Left lung (tissue), 10 donors: ENCODE data around the gene CLRN2. TPM values are rescaled to one million over a fixed set of nuclear protein-coding genes. Genes with fewer than 3 reads are reported as not detected.
A peak's percentile ranks its signal among the peaks of the same experiment; 100 is the strongest.

Source experiments
- ATAC-seq: fragments of 200-7000 bp; cut with Tn5 transposase; one replicate; pipeline ENCODE4 v1.9.1; 2020; ENCODE audit warnings: moderate library complexity
- DNase-seq, 4 donors: peaks; one replicate each; pipeline ENCODE4 v3.0.0-alpha.2; 2013 to 2020
- H3K27ac ChIP-seq, 2 donors: fragments of 200-600 bp; sonication (generic) in 1 of 2; one replicate each; pipeline versions ENCODE4 v1.5.0 to v1.8.0; 2020 to 2021
- H3K27me3 ChIP-seq, 2 donors: fragments of 200-600 bp; sonication (generic) in 1 of 2; one replicate each; pipeline versions ENCODE4 v1.5.0 to v1.8.0; 2020 to 2021
- H3K36me3 ChIP-seq, 2 donors: fragments of 200-600 bp; sonication (generic) in 1 of 2; one replicate each; pipeline versions ENCODE4 v1.5.0 to v1.8.0; 2020 to 2021
- H3K4me1 ChIP-seq, 2 donors: fragments of 200-600 bp; one replicate each; pipeline ENCODE4 v1.8.0; 2021
- H3K4me3 ChIP-seq, 2 donors: fragments of 200-600 bp; sonication (generic) in 1 of 2; one replicate each; pipeline versions ENCODE4 v1.5.0 to v1.8.0; 2020 to 2021; ENCODE audit warnings: mild to moderate bottlenecking in 1 of 2
- H3K9me3 ChIP-seq, 2 donors: fragments of 200-600 bp; sonication (generic) in 1 of 2; one replicate each; pipeline versions ENCODE4 v1.5.0 to v1.8.0; 2020 to 2021
- CTCF ChIP-seq, 2 donors: fragments of 200-600 bp; sonication (generic) in 1 of 2; IDR thresholded peaks; one replicate each; pipeline versions ENCODE4 v1.5.0 to v1.8.0; 2021; ENCODE audit warnings: antibody characterized with exemption in 2 of 2
- intact Hi-C, 2 donors: fragments of 100-400 bp; cut with DNase I; formaldehyde crosslinking; loops; one replicate each; pipeline versions ENCODE4 v1.11.2 to v1.14.2; 2022
- polyA plus RNA-seq, 6 donors: library from polyadenylated mRNA; unstranded; fragments of 120-200 nt; gene quantifications; one replicate each; pipeline ENCODE4 v1.2.1, GENCODE V29; 2013; ENCODE audit not compliant: insufficient read length in 6 of 6
- total RNA-seq, 2 donors: library from RNA; stranded (reverse); fragmentation: NEBNext Ultra II Directional; extraction: Animal tissue kit (Norgen Biotek cat#: 25700); gene quantifications; one replicate each; pipeline ENCODE4 v1.2.1, GENCODE V29; 2021
- donor health status: DM: no; HTN: yes; CAD: no.
- donor health status: DM: no; HTN: no; CAD: no.

The CLRN2 gene
- total and polyA plus RNA-seq, 8 donors: 0.20 TPM; not detected in 7

- intact Hi-C loops: no loop called here
- Histone ChIP-seq H3K9me3 (no peaks in the 10 kb centered on the region), H3K27me3 (no peaks in the 10 kb centered on the region), H3K36me3 (peaks cover 0 to 22% of the 10 kb centered on the region in 2 donors), H3K4me1 (peaks cover 6 to 27% of the 10 kb centered on the region in 2 donors), H3K4me3 (peak within 1 kb of the TSS; percentile 64 to 77), H3K27ac (peak within 1 kb of the TSS; percentile 51 to 76)
- ATAC-seq: peak; percentile 94
- DNase-seq: peak; percentile 64 to 97 (median 82)
- peak in 1 of 2 donors; percentile 33 for TF ChIP-seq CTCF (IDR thresholded peaks at IDR 0.05)
Observed at GRCh38 chr4:17511950-17512795, 2.8 kb upstream of the CLRN2 start, which contains the start of gene QDPR. Gene QDPR, minus strand, starts transcription at chr4:17512090. Its CDS starts 36 bp downstream, at chr4:17512054.

GRCh38 chr4:17512973-17513665 lies 1.8 kb upstream of the CLRN2 start:
- no peak for ATAC-seq

GRCh38 chr4:17515445-17516407 lies 761 bp downstream of the CLRN2 start:
- H3K27me3 ChIP-seq: no peaks in the 10 kb centered on the region
- TF ChIP-seq CTCF (IDR thresholded peaks at IDR 0.05): no peak
- no peak overlapping the region for H3K4me3 ChIP-seq
- H3K36me3 ChIP-seq: no peaks in the 10 kb centered on the region
- no peak for DNase-seq
- intact Hi-C loops: no loop called here
- H3K4me1 ChIP-seq: peaks cover 6 to 17% of the 10 kb centered on the region in 2 donors
- ATAC-seq: no peak
- H3K9me3 ChIP-seq: no peaks in the 10 kb centered on the region
- H3K27ac ChIP-seq: no peak overlapping the region

More at GRCh38 chr4:17512973-17513665, 1.8 kb upstream of the CLRN2 start:
- peaks cover 6 to 27% of the 10 kb centered on the region in 2 donors for H3K4me1 ChIP-seq
- TF ChIP-seq CTCF (IDR thresholded peaks at IDR 0.05): no peak
- no peak for DNase-seq
- intact Hi-C loops: no loop called here
- H3K36me3 ChIP-seq: peaks cover 0 to 13% of the 10 kb centered on the region in 2 donors
- H3K27ac ChIP-seq: no peak overlapping the region
- no peaks in the 10 kb centered on the region for H3K9me3 ChIP-seq
- no peak overlapping the region for H3K4me3 ChIP-seq
- H3K27me3 ChIP-seq: no peaks in the 10 kb centered on the region

- intact Hi-C loops: no loop called here
- H3K27ac ChIP-seq: no peak overlapping the region
- H3K27me3 ChIP-seq: no peaks in the 10 kb centered on the region
- ATAC-seq (no peak), DNase-seq (no peak)
- no peaks in the 10 kb centered on the region for H3K9me3 ChIP-seq
- H3K4me1 ChIP-seq: peaks cover 0 to 12% of the 10 kb centered on the region in 2 donors
- TF ChIP-seq CTCF (IDR thresholded peaks at IDR 0.05): no peak
- H3K4me3 ChIP-seq: no peak overlapping the region
- no peaks in the 10 kb centered on the region for H3K36me3 ChIP-seq
Observed at GRCh38 chr4:17516980-17517379, 2.0 kb downstream of the CLRN2 start.
